Ovary (tissue), 9 donors: ENCODE results near the gene NELFA. TPM values are rescaled to one million over a fixed set of nuclear protein-coding genes. Genes with fewer than 3 reads are reported as not detected.
"Not testable (repeated sequence)": the region's sequence is repeated elsewhere in the genome, so short reads cannot be mapped to it uniquely, and the experiment has no call there.

Experiments used
- DNase-seq, 5 donors: peaks; one replicate each; pipeline ENCODE4 v3.0.0-alpha.2; 2019 to 2020
- H3K27ac ChIP-seq, 2 donors: fragments of 200-600 bp; one replicate each; pipeline versions ENCODE4 v1.5.1 to v1.8.0; 2019 to 2022
- H3K27me3 ChIP-seq: fragments of 200-600 bp; one replicate; pipeline ENCODE4 v1.8.0; 2022
- H3K36me3 ChIP-seq: fragments of 200-600 bp; sonication (generic); one replicate; pipeline ENCODE4 v1.5.1; 2019
- H3K4me1 ChIP-seq: one replicate; pipeline ENCODE4 v1.8.1; 2013; ENCODE audit warnings: mild to moderate bottlenecking, moderate library complexity; ENCODE audit not compliant: insufficient read depth
- H3K4me3 ChIP-seq: fragments of 200-600 bp; sonication (generic); one replicate; pipeline ENCODE4 v1.5.1; 2017
- H3K9me3 ChIP-seq, 2 donors: fragments of 200-600 bp in 1 of 2; sonication (generic) in 1 of 2; one replicate each; pipeline versions ENCODE4 v1.5.1 to v1.8.1; 2013 to 2019; ENCODE audit warnings: mild to moderate bottlenecking in 1 of 2, moderate library complexity in 1 of 2
- CTCF ChIP-seq, 3 donors: fragments of 450-650 bp in 2 of 3; fragments of 200-600 bp in 1 of 3; IDR thresholded peaks; one replicate each; pipeline versions ENCODE4 v1.5.1 to v1.8.0; 2016 to 2022; ENCODE audit warnings: antibody characterized with exemption in 3 of 3, mild to moderate bottlenecking in 1 of 3
- EP300 ChIP-seq: sonication (generic); formaldehyde crosslinking; IDR thresholded peaks from one replicate; pipeline ENCODE4 v1.6.1; 2017; ENCODE audit warnings: antibody characterized with exemption
- POLR2A ChIP-seq: fragments of 450-650 bp; IDR thresholded peaks from one replicate; pipeline ENCODE4 v1.6.1; 2017; ENCODE audit warnings: antibody characterized with exemption, mild to moderate bottlenecking, moderate library complexity
- WGBS, 3 donors: extraction: QIAGEN DNeasy Blood & Tissue Kit in 1 of 3; methylation state at CpG; one replicate each; pipeline versions ENCODE4 v1.1.5 to v1.1.7; 2013 to 2017; 5-methylcytosine and 5-hydroxymethylcytosine counted together
- intact Hi-C, 4 donors: fragments of 100-400 bp; cut with DNase I; formaldehyde crosslinking; loops; one replicate each; pipeline versions ENCODE4 v1.11.0 to v1.15.1; 2022 to 2023
- polyA plus RNA-seq, 2 donors: library from polyadenylated mRNA; stranded (reverse); fragments of 200-250 nt in 1 of 2; fragments of 350-450 nt in 1 of 2; fragmentation: Illumina TruSeq in 1 of 2; extraction: RNeasy Lipid Tissue Mini Kit (QIAGEN cat#74804) in 1 of 2; gene quantifications; one replicate each; pipeline ENCODE4 v1.2.3, GENCODE V29; 2013 to 2014
- total RNA-seq, 7 donors: library from RNA; depleted of rRNA in 2 of 7; stranded (reverse); fragments of >200 nt in 2 of 7; fragmentation: NEBNext Ultra II Directional in 3 of 7; extraction: Animal tissue kit (Norgen Biotek cat#: 25700) in 3 of 7; gene quantifications; one replicate each; pipeline versions ENCODE4 v1.1.0 to v1.2.4, GENCODE V29; 2016 to 2023
- donor health status: DM: no; HTN: no; CAD: no; lungs with moderate emphysema.
- donor health status: DM: no; HTN: no; CAD: no.
- donor health status: Bipolar disorder and iron deficiency.
- donor health status: DM: yes; HTN: yes; CAD: no.
- donor health status: DM: no; HTN: no; CAD: no.
- donor health status: DM: yes; HTN: yes; CAD: no.

The NELFA gene
- total and polyA plus RNA-seq, 9 donors, result 12.5 to 42.8 (median 30.8) TPM

DNA sequence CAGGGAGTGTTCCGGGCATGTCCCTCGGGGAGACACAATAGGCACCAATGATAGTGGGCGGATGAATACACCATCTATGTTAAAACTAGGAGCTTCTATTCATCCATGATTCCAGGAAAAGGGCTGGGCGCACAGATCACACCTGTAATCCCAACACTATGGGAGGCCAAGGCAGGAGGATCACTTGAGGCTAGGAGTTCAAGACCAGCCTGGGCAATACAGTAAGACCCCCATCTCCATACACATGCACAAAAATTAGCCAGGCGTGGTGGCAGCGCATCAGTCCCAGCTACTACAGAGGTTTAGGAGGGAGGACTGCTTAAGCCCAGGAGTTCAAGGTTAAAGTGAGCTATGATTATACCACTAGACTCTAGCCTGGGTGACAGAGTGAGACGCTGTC is 2.4 kb downstream of the NELFA start:
- Histone ChIP-seq H3K27me3 (no peaks in the 10 kb centered on the region), H3K36me3 (no peaks in the 10 kb centered on the region), H3K27ac (no peak overlapping the region), H3K4me1 (peaks cover 12% of the 10 kb centered on the region), H3K4me3 (no peak overlapping the region), H3K9me3 (no peaks in the 10 kb centered on the region)
- intact Hi-C loops, result no loop called here
- DNase-seq, result no peak
- WGBS, 3 donors, result 87 to 89% (median 87%) methylated on average over 7 of the region's 7 CpGs
- TF ChIP-seq CTCF (IDR thresholded peaks at IDR 0.05), result no peak
- TF ChIP-seq POLR2A, result no peak
- TF ChIP-seq EP300, result no peak

DNA sequence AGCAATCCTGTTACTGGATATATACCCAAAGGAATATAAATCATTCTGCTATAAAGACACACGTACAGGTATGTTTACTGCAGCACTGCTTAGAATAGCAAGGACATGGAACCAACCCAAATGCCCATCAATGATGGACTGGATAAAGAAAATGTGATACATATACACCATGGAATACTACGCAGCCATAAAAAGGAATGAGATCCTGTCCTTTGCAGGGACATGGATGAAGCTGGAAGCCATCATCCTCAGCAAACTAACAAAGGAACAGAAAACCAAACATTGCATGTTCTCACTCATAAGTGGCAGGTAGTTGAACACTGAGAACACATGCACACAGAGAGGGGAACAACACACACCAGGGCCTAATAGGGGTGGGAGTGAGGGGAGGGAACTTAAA is 5.4 kb downstream of the NELFA start:
- WGBS, 3 donors, result 95 to 97% (median 95%) methylated on average over 2 of the region's 2 CpGs
- H3K9me3 ChIP-seq, H3K27me3 ChIP-seq, H3K4me3 ChIP-seq, H3K27ac ChIP-seq, H3K36me3 ChIP-seq, DNase-seq, intact Hi-C loops: not testable (repeated sequence)
- peaks cover 12% of the 10 kb centered on the region for H3K4me1 ChIP-seq

- DNase-seq, H3K36me3 ChIP-seq, H3K9me3 ChIP-seq, H3K27ac ChIP-seq, H3K4me1 ChIP-seq, H3K27me3 ChIP-seq, intact Hi-C loops, H3K4me3 ChIP-seq: not testable (repeated sequence)
- 96 to 100% (median 98%) methylated on average over 4 of the region's 4 CpGs for WGBS, 3 donors
These were observed 9.5 kb downstream of the NELFA start for GRCh38 chr4:1999308-1999707.

GRCh38 chr4:1998296-1998695 is 10.5 kb downstream of the NELFA start:
- 94 to 98% (median 95%) methylated on average over 7 of the region's 7 CpGs for WGBS, 3 donors
- intact Hi-C loops, result no loop called here

GRCh38 chr4:1997712-1998111 is 11.1 kb downstream of the NELFA start:
- whole genome bisulfite sequencing, 3 donors, result 96 to 97% (median 96%) methylated on average over 4 of the region's 4 CpGs
- Histone ChIP-seq H3K9me3 (no peaks in the 10 kb centered on the region), H3K27me3 (no peaks in the 10 kb centered on the region), H3K4me1 (no peaks in the 10 kb centered on the region), H3K36me3 (no peaks in the 10 kb centered on the region), H3K4me3 (no peak overlapping the region), H3K27ac (no peak overlapping the region)
- intact Hi-C loops, result no loop called here
- DNase-seq, result no peak
- TF ChIP-seq EP300 (no peak), POLR2A (no peak), CTCF (IDR thresholded peaks at IDR 0.05) (no peak)

More at GRCh38 chr4:1998296-1998695, 10.5 kb downstream of the NELFA start:
- TF ChIP-seq CTCF (IDR thresholded peaks at IDR 0.05), result no peak
- no peak for TF ChIP-seq EP300
- TF ChIP-seq POLR2A, result no peak
- Histone ChIP-seq H3K4me1 (no peaks in the 10 kb centered on the region), H3K27ac (no peak overlapping the region), H3K27me3 (no peaks in the 10 kb centered on the region), H3K36me3 (no peaks in the 10 kb centered on the region), H3K9me3 (no peaks in the 10 kb centered on the region), H3K4me3 (no peak overlapping the region)
- DNase-seq, result no peak
